ENCODE measurements around the gene SS18L1. TPM values are rescaled to one million over a fixed set of nuclear protein-coding genes. Genes with fewer than 3 reads are reported as not detected.
A peak's percentile ranks its signal among the peaks of the same experiment; 100 is the strongest.

Gene SS18L1
- total RNA-seq, 1 donor from 2014 or later = 8.1 TPM

GRCh38 chr20:62168890-62169435 is 25.4 kb downstream of the SS18L1 start:
- DNase-seq (ENCODE audit: low read depth in 2 of 2) = no peak

GRCh38 chr20:62170536-62170935 is 27.0 kb downstream of the SS18L1 start:
- DNase-seq (ENCODE audit: low read depth in 2 of 2) = no peak

GRCh38 chr20:62171245-62171644 is 27.7 kb downstream of the SS18L1 start:
- DNase-seq (ENCODE audit: low read depth in 2 of 2) = peak in 1 of 2 donors; percentile 74

GRCh38 chr20:62172666-62173065 is 29.1 kb downstream of the SS18L1 start:
- DNase-seq (ENCODE audit: low read depth in 2 of 2) = no peak

GRCh38 chr20:62174021-62174804 is 30.6 kb downstream of the SS18L1 start:
- no peak for DNase-seq (ENCODE audit: low read depth in 2 of 2)

- no peak for DNase-seq (ENCODE audit: low read depth in 2 of 2)
Measured at GRCh38 chr20:62174870-62175624, 31.5 kb downstream of the SS18L1 start.

- no peak for DNase-seq (ENCODE audit: low read depth in 2 of 2)
Measured at GRCh38 chr20:62175711-62176110, 32.1 kb downstream of the SS18L1 start.

- no peak for DNase-seq (ENCODE audit: low read depth in 2 of 2)
Measured at GRCh38 chr20:62176866-62177265, 33.3 kb downstream of the SS18L1 start.

- no peak for DNase-seq (ENCODE audit: low read depth in 2 of 2)
Measured at GRCh38 chr20:62177307-62177706, 33.7 kb downstream of the SS18L1 start.

- no peak for DNase-seq (ENCODE audit: low read depth in 2 of 2)
Measured at GRCh38 chr20:62178316-62179161, 35.0 kb downstream of the SS18L1 start.

GRCh38 chr20:62179162-62179504 is 35.6 kb downstream of the SS18L1 start:
- no peak for DNase-seq (ENCODE audit: low read depth in 2 of 2)

- no peak for DNase-seq (ENCODE audit: low read depth in 2 of 2)
Measured at GRCh38 chr20:62181808-62182207, 38.2 kb downstream of the SS18L1 start.

GRCh38 chr20:62182469-62183425 is 39.2 kb downstream of the SS18L1 start, which contains the start of gene MTG2:
Gene MTG2 (plus strand): TSS chr20:62183028. CDS start chr20:62193421, 10,393 bp downstream.
- peak; percentile 94 to 95 for DNase-seq (ENCODE audit: low read depth in 2 of 2)

GRCh38 chr20:62183426-62184142 is 40.0 kb downstream of the SS18L1 start:
- DNase-seq (ENCODE audit: low read depth in 2 of 2) = peak; percentile 37 to 52

GRCh38 chr20:62186096-62186426 is 42.5 kb downstream of the SS18L1 start:
- no peak for DNase-seq (ENCODE audit: low read depth in 2 of 2)

- DNase-seq (ENCODE audit: low read depth in 2 of 2) = peak; percentile 57 to 74
Measured at GRCh38 chr20:62186887-62187866, 43.6 kb downstream of the SS18L1 start.

- no peak for DNase-seq (ENCODE audit: low read depth in 2 of 2)
Measured at GRCh38 chr20:62190639-62191411, 47.3 kb downstream of the SS18L1 start.
